GM03348 (cell line): ENCODE results near the gene RGS13.

Experiments
- DNase-seq: peaks from one replicate; pipeline ENCODE4 v3.0.0; 2012; ENCODE audit warnings: low spot score

The RGS13 gene, protein sequence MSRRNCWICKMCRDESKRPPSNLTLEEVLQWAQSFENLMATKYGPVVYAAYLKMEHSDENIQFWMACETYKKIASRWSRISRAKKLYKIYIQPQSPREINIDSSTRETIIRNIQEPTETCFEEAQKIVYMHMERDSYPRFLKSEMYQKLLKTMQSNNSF

DNA sequence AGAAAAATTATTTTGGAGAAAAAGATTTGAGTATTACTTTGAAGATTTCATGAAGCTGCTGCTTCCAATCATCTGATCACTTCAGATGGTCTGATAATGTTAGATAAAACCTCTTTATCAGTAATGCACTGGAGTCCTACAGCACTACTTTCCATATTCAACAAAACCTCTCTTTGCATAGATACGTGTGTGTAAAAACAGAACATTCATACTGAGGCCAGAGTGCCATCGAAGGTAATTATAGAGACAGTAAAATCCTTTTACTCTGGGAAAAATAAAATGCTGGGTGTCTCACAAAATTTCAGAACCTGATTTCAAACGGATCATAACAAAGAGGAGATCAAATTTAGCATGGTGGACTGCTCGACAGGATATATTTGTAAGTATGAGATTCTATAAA lies at the start of gene RGS13:
RGS13 (plus strand) TSS at position 209 of the 400 bp plus-strand sequence. CDS start 8,188 bp downstream, outside the sequence.
- no peak for DNase-seq

DNA sequence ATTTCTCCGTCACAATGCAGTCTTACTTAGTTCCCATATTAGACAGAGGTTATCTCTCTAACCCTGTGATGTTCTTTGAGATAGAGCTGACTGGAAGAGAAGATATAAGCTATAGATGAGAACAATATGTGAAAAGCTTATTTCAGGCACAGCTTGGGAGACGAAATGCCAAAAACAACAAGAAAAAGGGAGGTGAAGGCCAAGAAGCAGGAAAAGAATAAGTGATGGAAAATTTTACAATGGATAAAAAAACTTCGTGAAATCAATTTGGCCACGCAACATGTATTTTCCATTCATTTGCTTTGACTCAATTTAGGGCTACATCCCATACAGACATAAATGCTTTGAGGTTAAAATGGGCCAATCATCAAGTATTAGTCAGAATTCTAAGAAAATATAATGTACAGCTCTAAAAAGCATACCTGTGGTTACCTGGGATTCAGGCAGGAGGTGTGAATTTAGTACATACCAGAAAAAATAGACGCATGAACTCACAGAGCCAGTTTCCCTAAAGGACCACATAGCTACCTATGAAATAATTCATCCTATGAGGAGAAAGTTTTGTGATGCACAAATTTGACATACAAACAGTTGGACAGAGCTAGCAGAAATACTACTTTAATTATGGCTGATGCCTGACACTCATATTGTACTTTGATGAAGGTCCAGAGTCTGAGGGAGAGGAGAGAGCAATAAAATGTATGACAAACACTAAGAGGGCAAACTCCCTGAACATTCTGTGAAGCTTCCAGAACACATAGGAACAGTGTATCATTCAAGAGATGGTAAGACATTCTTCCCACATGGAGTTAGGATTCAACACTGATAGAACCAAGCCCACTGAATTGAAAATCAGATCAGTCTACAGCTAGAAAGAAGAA lies 48.3 kb upstream of the RGS13 start:
- no peak for DNase-seq

- peak; percentile 28 for DNase-seq
Measured at GRCh38 chr1:192588546-192588945, 47.4 kb upstream of the RGS13 start.

- peak; percentile 20 for DNase-seq
Measured at GRCh38 chr1:192589813-192590212, 46.1 kb upstream of the RGS13 start.

DNA sequence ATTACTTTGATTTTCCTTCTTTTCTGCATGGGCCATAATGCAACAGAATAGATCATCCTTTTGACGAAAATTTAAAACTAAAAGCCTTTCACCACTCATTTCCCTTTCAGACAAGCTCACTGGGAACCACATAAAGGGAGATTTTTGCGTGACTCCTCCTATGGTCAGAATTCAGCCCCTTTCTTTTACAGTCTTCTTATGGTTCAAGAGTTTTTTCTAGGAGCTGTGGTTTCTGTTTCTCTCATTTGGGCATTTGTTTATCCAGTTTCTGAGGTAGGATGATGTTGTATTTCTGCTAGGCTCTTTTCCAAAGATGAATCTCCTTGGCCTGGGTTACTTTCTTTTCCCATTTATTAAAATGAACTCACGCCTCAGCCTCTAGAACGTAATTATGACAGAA lies 43.4 kb upstream of the RGS13 start:
- DNase-seq: no peak

- DNase-seq: peak; percentile 16
Measured at GRCh38 chr1:192592981-192593708, 42.8 kb upstream of the RGS13 start.

DNA sequence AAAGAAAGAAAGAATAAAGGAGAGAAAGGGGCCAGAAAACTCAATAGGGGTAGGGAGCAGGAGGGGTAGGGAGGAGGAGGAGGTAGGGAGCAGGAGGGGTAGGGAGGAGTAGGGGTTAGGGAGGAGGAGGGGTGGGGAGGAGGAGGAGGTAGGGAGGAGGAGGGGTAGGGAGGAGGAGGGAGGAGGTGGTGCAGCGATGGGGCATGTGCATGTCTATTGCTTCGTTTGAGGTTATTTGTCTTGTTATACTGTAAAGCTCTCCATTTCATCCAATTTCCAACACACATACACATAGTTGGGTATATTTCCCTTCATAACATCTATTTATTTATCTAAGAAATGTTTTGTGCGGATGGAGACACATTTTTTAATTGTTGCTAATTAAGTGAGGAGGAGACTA lies 40.6 kb upstream of the RGS13 start:
- DNase-seq: no peak

GRCh38 chr1:192598589-192598988 lies 37.4 kb upstream of the RGS13 start:
- no peak for DNase-seq

DNA sequence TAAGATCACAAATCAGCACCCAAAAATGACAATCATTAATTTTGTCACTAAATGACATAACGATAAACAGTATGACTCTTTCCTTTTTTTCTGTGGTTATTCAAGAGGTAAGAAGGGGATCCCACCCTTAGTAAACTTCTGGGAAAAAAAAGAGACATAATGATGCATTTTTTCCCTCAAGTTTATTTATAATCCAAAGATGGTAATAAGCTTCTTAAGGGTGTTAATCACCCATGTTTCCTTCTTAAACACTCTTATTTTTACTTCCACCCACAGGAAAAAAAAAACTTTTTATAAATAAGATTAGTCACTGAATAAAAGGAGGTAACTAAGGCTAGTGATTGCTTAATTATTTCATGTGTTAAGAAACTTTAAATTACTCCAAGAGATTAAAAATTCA lies 35.7 kb upstream of the RGS13 start:
- no peak for DNase-seq

GRCh38 chr1:192601143-192601542 lies 34.8 kb upstream of the RGS13 start:
- no peak for DNase-seq

GRCh38 chr1:192601567-192601966 lies 34.4 kb upstream of the RGS13 start:
- DNase-seq: no peak

GRCh38 chr1:192602757-192603156 lies 33.2 kb upstream of the RGS13 start:
- no peak for DNase-seq

GRCh38 chr1:192603218-192603787 lies 32.6 kb upstream of the RGS13 start:
- DNase-seq: no peak

- DNase-seq: no peak
Measured at GRCh38 chr1:192604979-192605620, 30.8 kb upstream of the RGS13 start.

- no peak for DNase-seq
Measured at GRCh38 chr1:192608671-192609070, 27.3 kb upstream of the RGS13 start.

- no peak for DNase-seq
Measured at GRCh38 chr1:192609110-192610079, 26.6 kb upstream of the RGS13 start.

- peak; percentile 47 for DNase-seq
Measured at GRCh38 chr1:192610112-192610889, 25.6 kb upstream of the RGS13 start.

- DNase-seq: no peak
Measured at GRCh38 chr1:192615055-192615454, 20.9 kb upstream of the RGS13 start.

DNA sequence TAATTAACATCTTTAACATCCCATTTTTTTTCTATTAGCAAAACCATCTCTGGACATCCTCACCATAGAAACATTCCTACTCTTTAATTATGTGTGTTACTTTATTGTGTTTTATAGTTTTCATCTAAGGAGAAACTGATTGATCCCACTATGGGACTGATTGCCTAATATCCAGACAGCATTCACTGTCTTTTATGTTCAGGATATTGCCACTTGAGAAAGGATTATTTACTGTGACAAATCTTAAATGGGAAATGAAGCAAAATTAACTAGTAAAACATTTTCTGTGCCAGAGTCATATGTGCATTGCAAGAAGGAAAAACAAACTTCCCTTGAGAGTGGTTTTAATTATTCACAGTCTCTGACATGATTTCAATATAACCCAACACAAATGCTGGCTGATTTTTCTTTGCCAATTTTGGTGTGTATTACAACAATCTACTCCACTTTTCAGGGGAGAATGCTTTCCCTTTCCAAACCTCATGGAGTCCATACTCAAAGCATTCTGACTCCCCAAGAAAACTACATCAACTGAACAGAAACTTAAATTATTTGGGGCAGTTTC lies 15.8 kb upstream of the RGS13 start:
- DNase-seq: no peak
